A549 (cell line): Measurements from ENCODE around the gene TYK2.

Experiments
- RCOR1 ChIP-seq: fragments of 150-350 bp; IDR thresholded peaks from 2 replicates; pipeline ENCODE4 v1.6.1; 2014; ENCODE audit warnings: antibody characterized with exemption, low read length, low read depth
- ZC3H11A ChIP-seq: fragments of 450-650 bp; IDR thresholded peaks from 2 replicates; pipeline ENCODE4 v1.6.1; 2014; ENCODE audit warnings: antibody characterized with exemption, mild to moderate bottlenecking
- TF ChIP-seq, protein P1 (sequence below): fragments of >200 bp; sonication (Bioruptor Twin); formaldehyde crosslinking; IDR thresholded peaks from 3 replicates; pipeline ENCODE4 v1.5.1; 2016

- TF ChIP-seq ZC3H11A, result no peak
- TF ChIP-seq, protein P1, sequence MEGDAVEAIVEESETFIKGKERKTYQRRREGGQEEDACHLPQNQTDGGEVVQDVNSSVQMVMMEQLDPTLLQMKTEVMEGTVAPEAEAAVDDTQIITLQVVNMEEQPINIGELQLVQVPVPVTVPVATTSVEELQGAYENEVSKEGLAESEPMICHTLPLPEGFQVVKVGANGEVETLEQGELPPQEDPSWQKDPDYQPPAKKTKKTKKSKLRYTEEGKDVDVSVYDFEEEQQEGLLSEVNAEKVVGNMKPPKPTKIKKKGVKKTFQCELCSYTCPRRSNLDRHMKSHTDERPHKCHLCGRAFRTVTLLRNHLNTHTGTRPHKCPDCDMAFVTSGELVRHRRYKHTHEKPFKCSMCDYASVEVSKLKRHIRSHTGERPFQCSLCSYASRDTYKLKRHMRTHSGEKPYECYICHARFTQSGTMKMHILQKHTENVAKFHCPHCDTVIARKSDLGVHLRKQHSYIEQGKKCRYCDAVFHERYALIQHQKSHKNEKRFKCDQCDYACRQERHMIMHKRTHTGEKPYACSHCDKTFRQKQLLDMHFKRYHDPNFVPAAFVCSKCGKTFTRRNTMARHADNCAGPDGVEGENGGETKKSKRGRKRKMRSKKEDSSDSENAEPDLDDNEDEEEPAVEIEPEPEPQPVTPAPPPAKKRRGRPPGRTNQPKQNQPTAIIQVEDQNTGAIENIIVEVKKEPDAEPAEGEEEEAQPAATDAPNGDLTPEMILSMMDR, result no peak
- TF ChIP-seq RCOR1, result no peak
Observed at GRCh38 chr19:10418485-10419199, 38.3 kb upstream of the TYK2 start.
